Right lobe of liver (tissue), 4 donors: Measurements from ENCODE around the gene DIP2C.

Source experiments
- POLR2A ChIP-seq: fragments of 450-650 bp; IDR thresholded peaks from one replicate; pipeline ENCODE4 v1.6.1; 2017; ENCODE audit warnings: antibody characterized with exemption, mild to moderate bottlenecking
- TF ChIP-seq, protein P1 (sequence below), 4 donors: fragments of 200-600 bp in 3 of 4; fragments of 450-650 bp in 1 of 4; IDR thresholded peaks; one replicate each; pipeline versions ENCODE4 v1.5.1 to v1.8.0; 2016 to 2022; ENCODE audit warnings: antibody characterized with exemption in 4 of 4, mild to moderate bottlenecking in 2 of 4
- donor health status: DM: no; HTN: no; CAD: no.
- donor health status: DM: no; HTN: no; CAD: no.
- donor health status: DM: no; HTN: yes; CAD: no.

DNA sequence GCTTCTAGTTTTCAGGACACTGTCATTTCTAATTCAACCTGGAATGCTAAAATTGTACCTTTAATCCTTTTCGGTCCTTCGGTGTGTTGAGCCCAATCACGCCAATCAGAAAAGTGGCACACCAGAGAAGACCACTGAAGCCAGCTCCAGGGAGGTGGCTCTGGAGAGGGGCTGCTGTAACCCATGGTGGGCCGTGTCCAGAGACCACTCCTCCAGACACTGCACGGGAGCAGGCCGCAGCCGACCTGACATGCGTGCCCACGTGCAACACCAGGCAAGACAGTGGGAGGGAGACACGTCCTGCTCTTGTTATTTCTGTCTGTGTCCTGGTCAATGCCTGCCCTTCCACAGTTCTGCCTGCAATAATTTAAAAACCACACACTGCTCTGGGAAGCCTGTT, 308.1 kb downstream of the DIP2C start:
- no peak for TF ChIP-seq POLR2A
- TF ChIP-seq, protein P1, sequence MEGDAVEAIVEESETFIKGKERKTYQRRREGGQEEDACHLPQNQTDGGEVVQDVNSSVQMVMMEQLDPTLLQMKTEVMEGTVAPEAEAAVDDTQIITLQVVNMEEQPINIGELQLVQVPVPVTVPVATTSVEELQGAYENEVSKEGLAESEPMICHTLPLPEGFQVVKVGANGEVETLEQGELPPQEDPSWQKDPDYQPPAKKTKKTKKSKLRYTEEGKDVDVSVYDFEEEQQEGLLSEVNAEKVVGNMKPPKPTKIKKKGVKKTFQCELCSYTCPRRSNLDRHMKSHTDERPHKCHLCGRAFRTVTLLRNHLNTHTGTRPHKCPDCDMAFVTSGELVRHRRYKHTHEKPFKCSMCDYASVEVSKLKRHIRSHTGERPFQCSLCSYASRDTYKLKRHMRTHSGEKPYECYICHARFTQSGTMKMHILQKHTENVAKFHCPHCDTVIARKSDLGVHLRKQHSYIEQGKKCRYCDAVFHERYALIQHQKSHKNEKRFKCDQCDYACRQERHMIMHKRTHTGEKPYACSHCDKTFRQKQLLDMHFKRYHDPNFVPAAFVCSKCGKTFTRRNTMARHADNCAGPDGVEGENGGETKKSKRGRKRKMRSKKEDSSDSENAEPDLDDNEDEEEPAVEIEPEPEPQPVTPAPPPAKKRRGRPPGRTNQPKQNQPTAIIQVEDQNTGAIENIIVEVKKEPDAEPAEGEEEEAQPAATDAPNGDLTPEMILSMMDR (IDR thresholded peaks at IDR 0.05): no peak
